HCT116 (cell line): ENCODE measurements around the gene CCT5. TPM values are rescaled to one million over a fixed set of nuclear protein-coding genes. Genes with fewer than 3 reads are reported as not detected.

Experiments used
- ATAC-seq: fragments of 200-7000 bp; cut with Tn5 transposase; 2 replicates; pipeline ENCODE4 v1.9.1; 2020; ENCODE audit warnings: mild to moderate bottlenecking, moderate library complexity
- BruUV-seq: library from RNA; stranded (reverse); fragments of 400-500 nt; replicated peaks from 2 replicates; lab custom pipeline; 2021; lab: Mats Ljungman, UMichigan
- CTCF ChIA-PET: fragments of 300-600 bp; sonication (Branson Sonifier 250); formaldehyde crosslinking; loops from one replicate; lab custom pipeline; 2021; ENCODE audit warnings: antibody characterized with exemption; lab: Charles Lee
- POLR2A ChIA-PET: fragments of 300-600, 350-600 bp; sonication (Branson Sonifier 250); formaldehyde crosslinking; loops from one replicate; lab custom pipeline; 2021; ENCODE audit warnings: antibody characterized with exemption; lab: Charles Lee
- RAD21 ChIA-PET, 2 experiments: fragments of 300-600 bp; sonication (Branson Sonifier 250); formaldehyde crosslinking; loops; one replicate each; lab custom pipeline; 2023; ENCODE audit warnings: low total read pairs in 2 of 2; ENCODE audit not compliant: uncharacterized antibody in 2 of 2, unreplicated experiment in 2 of 2, low non-redundant PET in 1 of 2; lab: Charles Lee
- DNase-seq: peaks from one replicate; pipeline ENCODE4 v3.0.0-alpha.2; 2010; ENCODE audit warnings: low read depth, low spot score
- H2AFZ ChIP-seq: fragments of 200-600 bp; shearing (Covaris generic), sonication (generic); 2 replicates; pipeline ENCODE4 v1.6.1; 2017; ENCODE audit warnings: low read depth, mixed run types, mixed read lengths, antibody characterized with exemption, low read length; ENCODE audit not compliant: poor library complexity, severe bottlenecking
- H3K27ac ChIP-seq: 2 replicates; pipeline ENCODE4 v1.5.1; 2012; ENCODE audit warnings: low read depth, low read length
- H3K27me3 ChIP-seq: fragments of 200-600 bp; sonication (generic); 2 replicates; pipeline ENCODE4 v1.6.1; 2016; ENCODE audit warnings: mixed run types, low read length, mixed read lengths; ENCODE audit not compliant: insufficient read depth
- H3K36me3 ChIP-seq, 2 experiments: fragments of 200-500 bp in 1 of 2; fragments of 200-600 bp in 1 of 2; sonication (Bioruptor generic) in 1 of 2; sonication (generic) in 1 of 2; 2 replicates each; pipeline versions ENCODE4 v1.5.1 to v1.6.1; 2014 to 2016; ENCODE audit warnings: low read length in 2 of 2, inconsistent platforms in 1 of 2, mixed read lengths in 1 of 2, mixed run types in 1 of 2; ENCODE audit not compliant: insufficient read depth in 2 of 2, control insufficient read depth in 1 of 2
- H3K4me1 ChIP-seq, 2 experiments: fragments of 200-600 bp in 1 of 2; sonication (generic) in 1 of 2; 2 replicates each; pipeline versions ENCODE4 v1.5.1 to v1.6.1; 2012 to 2017; ENCODE audit warnings: low read length in 2 of 2, inconsistent platforms in 1 of 2, mild to moderate bottlenecking in 1 of 2, mixed read lengths in 1 of 2, mixed run types in 1 of 2, moderate library complexity in 1 of 2; ENCODE audit not compliant: insufficient read depth in 2 of 2, control insufficient read depth in 1 of 2
- H3K4me2 ChIP-seq: fragments of 200-600 bp; sonication (generic); 2 replicates; pipeline ENCODE4 v1.6.1; 2017; ENCODE audit warnings: mixed run types, low read length, mixed read lengths
- H3K4me3 ChIP-seq, 2 experiments: fragments of 200-600 bp in 1 of 2; sonication (generic) in 1 of 2; replicated peaks in 1 of 2; 2 replicates each; pipeline ENCODE4 v1.5.1; 2011 to 2016; ENCODE audit warnings: low read length in 2 of 2, control low read depth in 1 of 2, low read depth in 1 of 2, mild to moderate bottlenecking in 1 of 2, mixed read lengths in 1 of 2, mixed run types in 1 of 2
- H3K79me2 ChIP-seq: fragments of 200-600 bp; sonication (generic); 2 replicates; pipeline ENCODE4 v1.6.1; 2017; ENCODE audit warnings: mild to moderate bottlenecking, mixed run types, low read length, moderate library complexity, mixed read lengths; ENCODE audit not compliant: insufficient read depth
- H3K9ac ChIP-seq: fragments of 200-600 bp; sonication (generic); 2 replicates; pipeline ENCODE4 v1.6.1; 2016; ENCODE audit warnings: low read length, mixed read lengths
- H3K9me2 ChIP-seq: fragments of 200-600 bp; sonication (generic), shearing (Covaris generic); 2 replicates; pipeline ENCODE4 v1.6.1; 2017; ENCODE audit warnings: mixed run types, mild to moderate bottlenecking, moderate library complexity; ENCODE audit not compliant: insufficient read depth
- H3K9me3 ChIP-seq, 2 experiments: fragments of 200-500 bp in 1 of 2; fragments of 200-600 bp in 1 of 2; sonication (Bioruptor generic) in 1 of 2; sonication (generic) in 1 of 2; 2 replicates each; pipeline ENCODE4 v1.6.1; 2014 to 2017; ENCODE audit warnings: low read length in 2 of 2, mixed read lengths in 2 of 2, inconsistent platforms in 1 of 2, low read depth in 1 of 2, mild to moderate bottlenecking in 1 of 2, mixed run types in 1 of 2, moderate library complexity in 1 of 2; ENCODE audit not compliant: control insufficient read depth in 1 of 2, insufficient read depth in 1 of 2
- H4K20me1 ChIP-seq: fragments of 200-600 bp; sonication (generic), shearing (Covaris generic); 2 replicates; pipeline ENCODE4 v1.6.1; 2017; ENCODE audit warnings: mixed run types, mild to moderate bottlenecking, moderate library complexity; ENCODE audit not compliant: insufficient read depth
- CBX3 ChIP-seq: IDR thresholded peaks from 2 replicates; pipeline ENCODE4 v1.6.1; 2012; ENCODE audit warnings: low read depth
- CEBPB ChIP-seq: IDR thresholded peaks from 2 replicates; pipeline ENCODE4 v1.6.1; 2012; ENCODE audit warnings: low read depth
- EZH2 ChIP-seq: fragments of 200-600 bp; sonication (generic); IDR thresholded peaks from 2 replicates; pipeline ENCODE4 v1.6.1; 2017; ENCODE audit warnings: antibody characterized with exemption, mixed run types
- EZH2phosphoT487 ChIP-seq: fragments of 200-600 bp; IDR thresholded peaks from 2 replicates; pipeline ENCODE4 v1.6.1; 2018; ENCODE audit warnings: antibody characterized with exemption, borderline replicate concordance
- FOSL1 ChIP-seq: IDR thresholded peaks from 2 replicates; pipeline ENCODE4 v1.6.1; 2012; ENCODE audit warnings: low read depth
- SIN3A ChIP-seq: IDR thresholded peaks from 2 replicates; pipeline ENCODE4 v1.6.1; 2012; ENCODE audit warnings: low read depth
- SP1 ChIP-seq: IDR thresholded peaks from 2 replicates; pipeline ENCODE4 v1.6.1; 2012; ENCODE audit warnings: low read depth
- SRF ChIP-seq: IDR thresholded peaks from 2 replicates; pipeline ENCODE4 v1.6.1; 2012; ENCODE audit warnings: low read depth
- TCF7L2 ChIP-seq: IDR thresholded peaks from 2 replicates; pipeline ENCODE4 v1.7.0; 2011; ENCODE audit warnings: borderline replicate concordance, inconsistent platforms; ENCODE audit not compliant: insufficient read depth, insufficient read length; ENCODE audit errors: extremely low read depth
- ZFX ChIP-seq: fragments of 450-650 bp; IDR thresholded peaks from 2 replicates; pipeline ENCODE4 v1.6.1; 2017
- ZNF274 ChIP-seq: fragments of 200-500 bp; sonication (Bioruptor generic); IDR thresholded peaks from 2 replicates; pipeline ENCODE4 v1.6.1; 2014; ENCODE audit warnings: mild to moderate bottlenecking, low read depth, low read length, inconsistent platforms
- intact Hi-C: fragments of 100-400 bp; cut with micrococcal nuclease; formaldehyde crosslinking; loops from 2 replicates; pipeline ENCODE4 v1.10.0; 2022
- total RNA-seq: library from RNA; stranded (reverse); gene quantifications from one replicate; pipeline ENCODE4 v1.2.1, GENCODE V29; 2021; ENCODE audit not compliant: unreplicated experiment
- TF ChIP-seq, protein P1 (sequence below), 3 experiments: fragments of 200-600 bp in 1 of 3; sonication (generic) in 1 of 3; IDR thresholded peaks in 2 of 3; conservative IDR thresholded peaks in 1 of 3; 2 replicates each; pipeline ENCODE4 v1.5.1; 2012 to 2017; ENCODE audit warnings: low read depth in 2 of 3, low read length in 2 of 3, antibody characterized with exemption in 1 of 3, borderline replicate concordance in 1 of 3, control low read depth in 1 of 3, mild to moderate bottlenecking in 1 of 3, mixed read lengths in 1 of 3, mixed run types in 1 of 3, moderate library complexity in 1 of 3; ENCODE audit not compliant: insufficient read depth in 1 of 3
- TF ChIP-seq, protein P2 (sequence below): IDR thresholded peaks from 2 replicates; pipeline ENCODE4 v1.6.1; 2012
- TF ChIP-seq, protein P3 (sequence below): IDR thresholded peaks from 2 replicates; pipeline ENCODE4 v1.6.1; 2012

CCT5 gene
- total RNA-seq, 1 experiment from 2014 or later, result 489 TPM

DNA sequence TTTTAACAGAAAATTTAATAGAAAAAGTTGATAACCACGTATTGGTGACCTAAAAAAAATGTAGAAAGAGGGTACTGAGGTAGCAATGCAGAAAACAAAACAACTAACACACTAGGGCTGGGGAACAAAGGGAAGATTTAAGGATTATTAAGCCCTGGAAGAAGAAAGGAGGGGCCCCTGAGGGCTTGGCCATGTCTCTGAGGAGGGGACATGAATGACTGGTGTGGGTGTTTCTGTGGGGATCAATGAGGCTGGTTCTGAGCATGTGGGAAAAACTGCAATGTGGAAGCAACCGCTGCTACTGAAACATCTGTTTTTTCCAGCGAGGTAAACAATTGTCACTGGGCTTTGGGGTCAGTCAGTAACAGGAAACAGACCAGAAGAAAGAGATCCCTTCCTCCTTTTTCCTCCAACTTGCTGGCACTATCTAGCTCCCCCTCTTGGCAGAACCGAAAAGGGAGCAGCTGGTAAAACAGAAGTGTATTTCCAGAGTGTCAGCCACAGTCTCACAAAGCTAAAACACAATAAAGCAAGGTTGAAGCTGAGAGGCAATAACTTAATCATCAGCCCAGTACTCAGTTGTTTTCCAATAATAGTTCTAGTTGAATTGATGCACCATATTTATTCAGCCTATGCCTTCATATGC lies 48.7 kb upstream of the CCT5 start:
- no peak overlapping the region for H3K4me2 ChIP-seq
- no peak for ATAC-seq
- H3K9me2 ChIP-seq, result no peaks in the 10 kb centered on the region
- no peaks in the 10 kb centered on the region for H3K27me3 ChIP-seq
- ChIA-PET POLR2A (no interaction called here), CTCF (no interaction called here), RAD21 (no interaction called here)
- no peak for DNase-seq
- H3K4me1 ChIP-seq, result no peaks in the 10 kb centered on the region
- H3K9me3 ChIP-seq, result peaks cover 0 to 6% of the 10 kb centered on the region in 2 experiments; a peak in 1 of 4 replicates
- no peak overlapping the region for H3K4me3 ChIP-seq
- no peak overlapping the region for H2AFZ ChIP-seq
- H3K36me3 ChIP-seq, result no peaks in the 10 kb centered on the region
- intact Hi-C loops, result no loop called here
- TF ChIP-seq, protein P1, sequence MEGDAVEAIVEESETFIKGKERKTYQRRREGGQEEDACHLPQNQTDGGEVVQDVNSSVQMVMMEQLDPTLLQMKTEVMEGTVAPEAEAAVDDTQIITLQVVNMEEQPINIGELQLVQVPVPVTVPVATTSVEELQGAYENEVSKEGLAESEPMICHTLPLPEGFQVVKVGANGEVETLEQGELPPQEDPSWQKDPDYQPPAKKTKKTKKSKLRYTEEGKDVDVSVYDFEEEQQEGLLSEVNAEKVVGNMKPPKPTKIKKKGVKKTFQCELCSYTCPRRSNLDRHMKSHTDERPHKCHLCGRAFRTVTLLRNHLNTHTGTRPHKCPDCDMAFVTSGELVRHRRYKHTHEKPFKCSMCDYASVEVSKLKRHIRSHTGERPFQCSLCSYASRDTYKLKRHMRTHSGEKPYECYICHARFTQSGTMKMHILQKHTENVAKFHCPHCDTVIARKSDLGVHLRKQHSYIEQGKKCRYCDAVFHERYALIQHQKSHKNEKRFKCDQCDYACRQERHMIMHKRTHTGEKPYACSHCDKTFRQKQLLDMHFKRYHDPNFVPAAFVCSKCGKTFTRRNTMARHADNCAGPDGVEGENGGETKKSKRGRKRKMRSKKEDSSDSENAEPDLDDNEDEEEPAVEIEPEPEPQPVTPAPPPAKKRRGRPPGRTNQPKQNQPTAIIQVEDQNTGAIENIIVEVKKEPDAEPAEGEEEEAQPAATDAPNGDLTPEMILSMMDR (IDR thresholded peaks at IDR 0.05 in 2 of 3, conservative IDR thresholded peaks at IDR 0.05 in 1 of 3; ENCODE audit: borderline replicate concordance in 1 of 3, insufficient read depth in 1 of 3, low read depth in 2 of 3, low read length in 2 of 3), result peak in 2 of 3 experiments; percentile 62 to 63; a peak in 4 of 6 replicates
- TF ChIP-seq ZFX, result no peak
- BruUV-seq, result no TSS peak
- H4K20me1 ChIP-seq, result no peaks in the 10 kb centered on the region
- H3K79me2 ChIP-seq, result no peaks in the 10 kb centered on the region
- H3K9ac ChIP-seq, result no peak overlapping the region
- no peak overlapping the region for H3K27ac ChIP-seq

DNA sequence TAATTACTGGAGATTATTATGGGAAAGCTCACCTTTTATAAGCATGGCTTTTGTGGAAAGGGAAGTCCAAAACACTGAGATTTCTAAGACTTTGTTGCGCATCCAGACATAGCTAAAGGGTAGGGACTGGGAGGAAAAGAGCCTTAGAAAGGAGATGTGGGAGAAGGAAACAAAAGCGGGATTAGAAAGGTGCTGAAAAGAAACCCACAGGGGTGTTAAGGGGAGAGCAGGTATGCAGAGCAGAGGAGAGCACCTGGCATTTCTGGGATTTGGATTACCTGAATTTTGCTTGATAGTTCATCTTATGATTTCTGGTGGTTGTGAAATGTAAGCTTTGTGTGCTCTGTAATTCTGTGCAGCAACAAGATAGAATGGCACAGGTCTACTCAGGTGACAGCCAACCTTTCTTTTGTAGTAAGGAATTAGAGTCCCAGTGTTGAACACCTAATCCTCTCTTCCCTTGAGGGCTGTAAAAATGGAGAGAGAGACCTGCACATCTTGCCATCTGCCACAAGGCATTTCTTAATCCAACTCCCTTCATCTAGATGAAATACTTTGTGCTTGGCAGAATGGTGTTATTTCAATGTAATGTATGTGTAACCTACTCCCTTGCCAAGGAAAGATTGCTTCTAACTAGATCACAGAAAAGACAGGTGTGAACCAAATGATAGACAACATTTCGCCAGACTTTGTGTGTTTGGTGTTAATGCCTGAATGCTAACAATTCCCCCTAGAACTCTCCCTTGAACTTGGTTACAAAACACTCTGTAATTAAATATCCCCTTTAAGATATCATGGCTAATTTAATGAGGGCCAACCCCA lies 47.8 kb upstream of the CCT5 start:
- intact Hi-C loops, result no loop called here
- Histone ChIP-seq H3K9me3 (peaks cover 0 to 6% of the 10 kb centered on the region in 2 experiments; a peak in 1 of 4 replicates), H3K9ac (no peak overlapping the region), H3K36me3 (no peaks in the 10 kb centered on the region), H3K4me3 (no peak overlapping the region), H2AFZ (no peak overlapping the region), H3K27ac (no peak overlapping the region), H3K4me2 (no peak overlapping the region), H3K9me2 (no peaks in the 10 kb centered on the region), H3K79me2 (no peaks in the 10 kb centered on the region), H3K27me3 (no peaks in the 10 kb centered on the region), H3K4me1 (no peaks in the 10 kb centered on the region), H4K20me1 (no peaks in the 10 kb centered on the region)
- ATAC-seq, result no peak
- BruUV-seq, result no TSS peak
- no peak for DNase-seq
- ChIA-PET CTCF (no interaction called here), RAD21 (no interaction called here), POLR2A (no interaction called here)
- TF ChIP-seq FOSL1 (no peak), SIN3A (no peak), SRF (no peak), CEBPB (no peak), SP1 (no peak), CBX3 (no peak), EZH2 (no peak), ZNF274 (no peak), EZH2phosphoT487 (no peak), TCF7L2 (no peak), ZFX (no peak)
- TF ChIP-seq, protein P2, sequence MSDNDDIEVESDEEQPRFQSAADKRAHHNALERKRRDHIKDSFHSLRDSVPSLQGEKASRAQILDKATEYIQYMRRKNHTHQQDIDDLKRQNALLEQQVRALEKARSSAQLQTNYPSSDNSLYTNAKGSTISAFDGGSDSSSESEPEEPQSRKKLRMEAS, result no peak
- TF ChIP-seq, protein P3, sequence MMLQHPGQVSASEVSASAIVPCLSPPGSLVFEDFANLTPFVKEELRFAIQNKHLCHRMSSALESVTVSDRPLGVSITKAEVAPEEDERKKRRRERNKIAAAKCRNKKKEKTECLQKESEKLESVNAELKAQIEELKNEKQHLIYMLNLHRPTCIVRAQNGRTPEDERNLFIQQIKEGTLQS, result no peak
- TF ChIP-seq, protein P1 (IDR thresholded peaks at IDR 0.05 in 2 of 3, conservative IDR thresholded peaks at IDR 0.05 in 1 of 3; ENCODE audit: borderline replicate concordance in 1 of 3, insufficient read depth in 1 of 3, low read depth in 2 of 3, low read length in 2 of 3), result no peak
